Activated T-cell treated with anti-CD3 and anti-CD28 coated beads, Interleukin-2, amount 50 U/mL, for 1 hour (primary cell): ENCODE data around the gene CDKAL1.
"Not testable (repeated sequence)": the region's sequence is repeated elsewhere in the genome, so short reads cannot be mapped to it uniquely, and the experiment has no call there.

Source experiments
- DNase-seq: peaks from one replicate; pipeline ENCODE4 v3.0.0-alpha.2; 2020

The CDKAL1 gene

GRCh38 chr6:20892365-20892764, 358.1 kb downstream of the CDKAL1 start:
- no peak for DNase-seq

- DNase-seq, result no peak
These were observed 359.2 kb downstream of the CDKAL1 start for GRCh38 chr6:20893412-20893811.

GRCh38 chr6:20900389-20901160, 366.3 kb downstream of the CDKAL1 start:
- no peak for DNase-seq

- DNase-seq, result no peak
These were observed 371.1 kb downstream of the CDKAL1 start for GRCh38 chr6:20905377-20905776.

GRCh38 chr6:20906945-20907344, 372.7 kb downstream of the CDKAL1 start:
- DNase-seq, result no peak

GRCh38 chr6:20907486-20908071, 373.3 kb downstream of the CDKAL1 start:
- no peak for DNase-seq

GRCh38 chr6:20909621-20910020, 375.4 kb downstream of the CDKAL1 start:
- DNase-seq, result no peak

GRCh38 chr6:20911712-20912111, 377.5 kb downstream of the CDKAL1 start:
- DNase-seq, result no peak

GRCh38 chr6:20915156-20915555, 380.9 kb downstream of the CDKAL1 start:
- no peak for DNase-seq

- no peak for DNase-seq
These were observed 381.4 kb downstream of the CDKAL1 start for GRCh38 chr6:20915626-20916025.

- DNase-seq, result no peak
These were observed 381.8 kb downstream of the CDKAL1 start for GRCh38 chr6:20916086-20916485.

GRCh38 chr6:20918868-20919267, 384.6 kb downstream of the CDKAL1 start:
- DNase-seq, result no peak

GRCh38 chr6:20919677-20920385, 385.6 kb downstream of the CDKAL1 start:
- no peak for DNase-seq

GRCh38 chr6:20921578-20921977, 387.3 kb downstream of the CDKAL1 start:
- no peak for DNase-seq

GRCh38 chr6:20922743-20923142, 388.5 kb downstream of the CDKAL1 start:
- no peak for DNase-seq

- not testable (repeated sequence) for DNase-seq
These were observed 389.8 kb downstream of the CDKAL1 start for GRCh38 chr6:20924094-20924493.

- DNase-seq, result no peak
These were observed 390.8 kb downstream of the CDKAL1 start for GRCh38 chr6:20924911-20925543.

GRCh38 chr6:20927130-20927860, 393.0 kb downstream of the CDKAL1 start:
- no peak for DNase-seq

GRCh38 chr6:20929283-20929682, 395.0 kb downstream of the CDKAL1 start:
- no peak for DNase-seq

- no peak for DNase-seq
These were observed 396.8 kb downstream of the CDKAL1 start for GRCh38 chr6:20931093-20931492.

- DNase-seq, result no peak
These were observed 397.5 kb downstream of the CDKAL1 start for GRCh38 chr6:20931772-20932171.

GRCh38 chr6:20932284-20932683, 398.0 kb downstream of the CDKAL1 start:
- DNase-seq, result no peak
